Activated T-helper 2 cell treated with anti-CD3 and anti-CD28 coated beads, Interferon-gamma antibody, Interleukin-2, Interleukin-4, amounts not matched to agents 10 μg/mL and 5 μg/mL and 100 μg/mL, durations not matched to agents 14 hours and 24 hours and 36 hours (primary cell): ENCODE results near the gene ENHO. TPM values are rescaled to one million over a fixed set of nuclear protein-coding genes. Genes with fewer than 3 reads are reported as not detected.

Experiments
- DNase-seq: peaks from one replicate; pipeline ENCODE4 v3.0.0; 2021; ENCODE audit warnings: low spot score
- H3K27ac Mint-ChIP-seq: one replicate; pipeline ENCODE4 v1.8.0; 2021; ENCODE audit warnings: mixed read lengths
- H3K27me3 Mint-ChIP-seq: one replicate; pipeline ENCODE4 v1.8.0; 2021; ENCODE audit warnings: low read depth, mixed read lengths
- H3K36me3 Mint-ChIP-seq: one replicate; pipeline ENCODE4 v1.8.0; 2021; ENCODE audit warnings: low read depth, mixed read lengths
- H3K4me1 Mint-ChIP-seq: one replicate; pipeline ENCODE4 v1.8.0; 2021; ENCODE audit warnings: low read depth, mixed read lengths
- H3K4me3 Mint-ChIP-seq: one replicate; pipeline ENCODE4 v1.8.0; 2021; ENCODE audit warnings: low read depth, mild to moderate bottlenecking, moderate library complexity, mixed read lengths
- H3K9me3 Mint-ChIP-seq: one replicate; pipeline ENCODE4 v1.8.0; 2021; ENCODE audit warnings: mixed read lengths
- intact Hi-C: fragments of 100-400 bp; cut with micrococcal nuclease; formaldehyde crosslinking; loops from one replicate; pipeline ENCODE4 v1.15.1; 2023
- total RNA-seq: library from RNA; stranded (reverse); gene quantifications from 2 replicates; pipeline ENCODE4 v1.2.3, GENCODE V29; 2022

Gene ENHO
- total RNA-seq, 1 donor from 2014 or later = not detected

DNA sequence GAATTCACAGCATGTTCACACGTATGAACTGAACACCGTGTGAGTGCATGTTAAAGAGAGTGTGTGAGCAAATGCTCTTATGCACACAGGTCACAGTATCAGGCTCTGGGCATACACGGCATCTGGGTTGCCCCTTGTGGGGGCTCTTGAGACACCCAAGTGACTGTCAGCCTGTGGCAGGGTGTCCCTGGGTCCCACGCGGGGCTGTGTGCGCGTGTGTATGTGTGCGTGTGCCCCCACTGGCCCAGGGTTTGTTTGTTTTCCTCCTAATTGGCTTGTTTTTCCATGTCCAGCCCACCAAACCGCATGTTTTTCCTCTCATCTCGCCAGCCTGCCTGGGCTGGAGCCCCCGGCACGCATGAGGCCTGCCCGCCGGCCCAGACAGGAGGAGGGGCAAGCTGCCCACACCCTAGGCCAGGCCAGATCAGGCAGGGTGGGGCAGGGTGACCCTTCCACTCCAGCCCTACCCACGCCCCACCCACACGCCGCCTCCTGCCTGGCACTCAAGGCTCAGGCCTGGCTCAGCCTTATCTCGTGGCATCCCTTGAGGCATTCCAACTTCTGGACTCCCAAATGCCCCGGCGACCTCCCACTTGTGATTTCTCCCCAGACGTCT, 37.9 kb upstream of the ENHO start:
- Mint-ChIP-seq H3K27me3 (peaks cover 18% of the 10 kb centered on the region), H3K4me3 (no peak overlapping the region), H3K4me1 (no peaks in the 10 kb centered on the region), H3K36me3 (no peaks in the 10 kb centered on the region), H3K27ac (no peak overlapping the region), H3K9me3 (no peaks in the 10 kb centered on the region)
- intact Hi-C loops = no loop called here
- DNase-seq = no peak

DNA sequence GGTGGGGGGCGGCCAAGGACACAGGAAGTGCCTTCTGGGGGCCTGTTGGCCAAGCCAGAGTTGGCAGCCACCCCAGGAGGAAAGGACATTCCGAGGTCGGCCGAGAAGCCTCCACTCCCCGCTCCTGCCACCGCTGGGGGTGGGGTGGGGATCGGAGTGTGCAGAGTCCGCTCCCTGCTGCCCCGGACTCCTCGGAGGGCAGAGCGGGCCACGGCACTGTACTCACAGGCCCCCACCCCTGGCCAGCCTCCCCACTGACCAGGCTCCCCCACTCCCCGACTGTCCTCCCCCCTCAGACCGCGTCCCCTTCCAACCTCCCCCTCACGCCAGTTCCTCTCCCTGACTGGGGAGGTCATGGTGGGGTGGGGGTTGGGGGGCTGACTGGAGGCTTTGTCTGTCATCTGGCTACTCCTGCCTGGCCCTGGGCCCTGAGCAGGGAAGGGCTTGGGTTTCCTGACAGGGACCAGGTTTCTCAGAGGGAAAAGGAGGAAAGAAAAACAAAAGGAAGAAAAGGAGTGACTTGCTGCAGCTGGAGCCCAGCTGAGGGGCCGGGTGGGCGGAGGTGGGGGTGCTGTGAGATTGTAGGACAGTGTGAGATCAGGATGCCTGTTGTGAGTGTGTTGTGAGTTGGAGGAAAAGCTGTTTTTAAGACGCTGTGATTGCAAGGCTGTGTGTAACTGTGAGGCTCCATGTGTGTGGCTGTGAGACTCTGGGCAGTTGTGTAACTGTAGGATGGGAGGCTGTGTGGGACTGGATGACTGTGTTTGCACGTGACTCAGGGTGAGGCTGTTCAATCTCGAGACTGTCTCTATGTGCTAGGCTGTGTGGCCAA, 37.0 kb upstream of the ENHO start:
- Mint-ChIP-seq H3K4me1 (no peaks in the 10 kb centered on the region), H3K36me3 (no peaks in the 10 kb centered on the region), H3K27me3 (peaks cover 18% of the 10 kb centered on the region), H3K4me3 (no peak overlapping the region), H3K27ac (no peak overlapping the region), H3K9me3 (no peaks in the 10 kb centered on the region)
- no peak for DNase-seq
- intact Hi-C loops = no loop called here

DNA sequence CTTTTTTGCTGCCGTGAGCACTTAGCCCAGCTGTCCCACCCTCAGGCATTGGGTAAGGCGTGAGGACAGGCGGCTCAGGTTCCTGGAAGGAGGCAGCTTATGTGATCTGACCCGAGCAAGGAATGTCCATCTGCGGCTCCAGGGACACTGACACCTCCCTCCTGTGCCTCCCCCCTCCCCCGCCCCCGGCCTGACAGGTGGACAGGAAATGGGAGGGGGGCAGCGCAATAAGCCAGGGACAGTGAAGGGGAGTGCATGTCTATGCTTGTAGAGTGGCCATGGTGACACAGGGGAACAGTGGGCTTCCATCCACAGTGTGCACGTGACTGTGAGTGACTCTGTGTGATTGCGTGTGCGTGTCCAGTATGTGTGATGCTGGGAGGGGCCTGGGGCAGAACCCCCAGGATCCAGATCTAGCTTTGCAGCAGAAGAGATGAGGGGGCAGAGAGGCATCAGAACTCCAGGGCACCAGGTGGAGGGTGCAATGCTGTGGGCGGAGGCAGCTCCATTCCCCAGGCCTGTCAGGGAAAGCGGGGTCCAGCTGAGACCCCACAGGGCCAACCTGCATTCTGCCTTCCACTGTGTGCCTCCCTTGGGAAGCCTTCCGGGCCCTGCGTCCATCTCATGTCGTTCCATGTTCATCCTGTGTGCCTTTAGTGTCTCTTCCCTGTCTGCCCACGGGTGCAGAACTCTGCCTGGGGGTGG, 36.3 kb upstream of the ENHO start:
- Mint-ChIP-seq H3K27me3 (peaks cover 18% of the 10 kb centered on the region), H3K36me3 (no peaks in the 10 kb centered on the region), H3K4me3 (no peak overlapping the region), H3K9me3 (no peaks in the 10 kb centered on the region), H3K4me1 (no peaks in the 10 kb centered on the region), H3K27ac (no peak overlapping the region)
- DNase-seq = no peak
- intact Hi-C loops = no loop called here

DNA sequence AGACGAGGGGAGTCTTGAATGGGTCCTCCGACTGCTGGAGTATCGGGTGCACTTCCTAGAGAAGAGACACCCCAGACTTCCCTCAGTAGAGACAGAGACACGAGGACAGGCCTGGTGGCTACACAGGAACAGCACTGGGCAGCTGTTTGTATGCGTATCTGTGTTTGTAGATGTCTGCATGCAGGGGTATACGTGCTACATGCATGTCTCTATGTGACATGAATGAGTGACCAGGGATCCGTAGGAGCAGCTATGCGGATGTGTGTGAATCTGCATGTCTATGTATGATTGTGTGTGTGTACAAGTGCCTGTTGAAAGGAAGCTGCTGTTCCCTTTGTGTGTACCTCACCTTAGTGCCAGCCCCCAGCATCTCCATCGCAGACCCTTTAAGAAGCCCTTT, 35.6 kb upstream of the ENHO start:
- H3K36me3 Mint-ChIP-seq = no peaks in the 10 kb centered on the region
- H3K4me1 Mint-ChIP-seq = no peaks in the 10 kb centered on the region
- H3K4me3 Mint-ChIP-seq = no peak overlapping the region
- no peak for DNase-seq
- H3K27ac Mint-ChIP-seq = no peak overlapping the region
- peaks cover 14% of the 10 kb centered on the region for H3K27me3 Mint-ChIP-seq
- H3K9me3 Mint-ChIP-seq = no peaks in the 10 kb centered on the region
- intact Hi-C loops = no loop called here

GRCh38 chr9:34557426-34558321, 34.9 kb upstream of the ENHO start:
- peaks cover 14% of the 10 kb centered on the region for H3K27me3 Mint-ChIP-seq

DNA sequence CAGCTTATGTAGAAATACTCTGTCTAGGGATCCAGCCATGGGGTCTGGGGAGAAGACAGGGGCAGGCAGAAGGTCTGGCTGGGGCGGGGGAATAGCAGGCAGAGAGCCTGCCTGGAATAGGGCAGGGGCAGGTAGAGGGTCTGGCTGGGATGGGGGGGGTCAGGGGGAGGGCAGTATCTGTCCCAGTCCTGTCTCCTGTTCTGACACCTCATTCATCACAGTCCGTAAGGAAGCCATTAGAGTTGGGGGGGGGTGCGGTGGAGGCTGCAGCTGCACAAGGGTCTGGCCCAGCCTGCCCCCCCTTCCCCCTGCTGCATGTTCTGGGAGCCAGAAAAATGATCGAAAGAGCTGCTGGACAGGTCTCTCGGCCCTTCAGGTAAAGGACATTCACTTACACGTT, 34.2 kb upstream of the ENHO start:
- no peak overlapping the region for H3K27ac Mint-ChIP-seq
- H3K9me3 Mint-ChIP-seq = no peaks in the 10 kb centered on the region
- intact Hi-C loops = no loop called here
- H3K4me3 Mint-ChIP-seq = no peak overlapping the region
- H3K36me3 Mint-ChIP-seq = no peaks in the 10 kb centered on the region
- DNase-seq = no peak
- H3K4me1 Mint-ChIP-seq = no peaks in the 10 kb centered on the region
- H3K27me3 Mint-ChIP-seq = peaks cover 14% of the 10 kb centered on the region

More at GRCh38 chr9:34557426-34558321, 34.9 kb upstream of the ENHO start:
- Mint-ChIP-seq H3K4me3 (no peak overlapping the region), H3K4me1 (no peaks in the 10 kb centered on the region), H3K36me3 (no peaks in the 10 kb centered on the region), H3K9me3 (no peaks in the 10 kb centered on the region), H3K27ac (no peak overlapping the region)
- intact Hi-C loops = no loop called here
- no peak for DNase-seq

- Mint-ChIP-seq H3K4me1 (no peaks in the 10 kb centered on the region), H3K27ac (no peak overlapping the region), H3K4me3 (no peak overlapping the region), H3K36me3 (no peaks in the 10 kb centered on the region), H3K27me3 (peaks cover 13% of the 10 kb centered on the region), H3K9me3 (no peaks in the 10 kb centered on the region)
- DNase-seq = no peak
- intact Hi-C loops = no loop called here
These were observed 33.2 kb upstream of the ENHO start for GRCh38 chr9:34555936-34556525.

DNA sequence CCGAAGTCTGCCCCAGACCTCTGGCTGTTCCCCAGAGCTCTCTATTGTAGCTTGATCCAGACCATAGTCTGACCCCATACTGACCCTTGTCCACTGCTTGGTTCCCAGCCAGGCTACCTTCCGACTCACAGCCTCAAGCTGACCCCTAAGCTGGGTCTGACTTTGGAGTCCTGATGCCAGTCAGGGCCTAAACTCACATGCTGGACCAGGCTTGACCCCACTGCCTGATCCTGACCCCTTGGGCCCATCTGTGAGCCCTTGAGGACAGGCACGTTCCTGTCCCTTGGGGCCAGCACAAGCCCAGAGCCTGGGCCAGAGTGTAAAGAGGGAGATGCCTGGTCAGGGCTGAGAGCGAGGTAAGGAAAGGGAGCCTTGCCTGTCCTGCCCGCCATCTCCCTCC, 32.7 kb upstream of the ENHO start:
- Mint-ChIP-seq H3K4me1 (no peaks in the 10 kb centered on the region), H3K27me3 (peaks cover 12% of the 10 kb centered on the region), H3K27ac (no peak overlapping the region), H3K36me3 (no peaks in the 10 kb centered on the region), H3K4me3 (no peak overlapping the region), H3K9me3 (no peaks in the 10 kb centered on the region)
- DNase-seq = no peak
- intact Hi-C loops = no loop called here

DNA sequence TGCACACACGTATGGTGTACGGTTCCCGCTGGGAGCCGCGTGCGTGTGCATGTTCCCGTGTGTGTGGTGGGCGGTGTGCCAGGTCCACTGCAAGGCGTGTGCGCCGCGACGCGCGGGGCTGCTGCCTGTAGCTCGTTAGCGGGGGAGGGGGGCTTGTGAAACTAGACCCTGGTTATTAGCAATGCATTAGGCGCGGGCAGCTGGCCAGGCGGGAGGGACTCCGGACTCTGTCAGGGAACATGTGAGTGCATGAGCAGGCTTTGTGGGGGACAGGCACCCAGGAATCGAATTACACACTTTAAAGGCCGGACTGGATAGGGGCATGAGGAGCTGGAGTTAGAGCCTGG, 32.2 kb upstream of the ENHO start:
- Mint-ChIP-seq H3K27me3 (peaks cover 9% of the 10 kb centered on the region), H3K27ac (no peak overlapping the region), H3K9me3 (no peaks in the 10 kb centered on the region), H3K36me3 (no peaks in the 10 kb centered on the region), H3K4me3 (no peak overlapping the region), H3K4me1 (no peaks in the 10 kb centered on the region)
- intact Hi-C loops = no loop called here
- DNase-seq = no peak

DNA sequence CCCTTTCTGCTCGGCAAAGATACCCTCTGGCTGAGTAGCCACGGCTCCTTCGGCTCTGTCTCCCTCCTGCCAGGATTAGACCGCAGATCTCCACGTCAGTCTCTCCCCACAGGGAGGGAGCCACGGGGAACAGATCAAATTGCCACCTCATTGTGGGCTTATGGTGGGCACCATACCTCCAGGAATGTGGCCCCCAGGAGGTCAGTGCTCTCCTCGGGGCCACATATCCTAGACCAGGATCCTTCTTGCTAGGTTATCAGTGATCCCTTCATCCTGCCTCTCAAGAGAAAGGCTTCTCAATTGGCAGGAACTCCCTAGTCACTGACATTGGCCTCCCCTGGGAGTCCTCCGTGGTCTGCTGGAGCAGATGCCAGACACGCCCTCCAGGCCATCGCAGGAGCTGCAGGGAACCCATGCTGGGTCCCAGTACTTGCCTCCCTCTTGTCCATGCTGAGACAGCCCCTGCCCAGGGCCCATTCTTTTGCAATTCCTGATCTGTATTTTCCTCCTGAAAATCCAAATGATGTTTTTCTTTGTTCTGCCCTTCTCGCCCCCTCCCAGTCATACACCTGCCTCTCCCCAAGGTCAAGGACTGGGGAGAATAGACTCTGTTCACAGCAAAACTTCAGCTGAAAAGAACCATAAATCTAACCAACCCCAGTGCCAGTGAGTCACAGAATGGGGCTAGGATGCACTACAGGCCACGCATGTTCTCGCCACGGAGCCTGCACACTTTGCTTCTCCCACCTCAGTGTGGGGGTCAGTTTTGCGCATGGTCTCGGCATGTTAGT, 31.6 kb upstream of the ENHO start:
- Mint-ChIP-seq H3K9me3 (no peaks in the 10 kb centered on the region), H3K4me3 (no peak overlapping the region), H3K36me3 (no peaks in the 10 kb centered on the region), H3K27me3 (peaks cover 7% of the 10 kb centered on the region), H3K27ac (no peak overlapping the region), H3K4me1 (no peaks in the 10 kb centered on the region)
- intact Hi-C loops = no loop called here
- DNase-seq = no peak

DNA sequence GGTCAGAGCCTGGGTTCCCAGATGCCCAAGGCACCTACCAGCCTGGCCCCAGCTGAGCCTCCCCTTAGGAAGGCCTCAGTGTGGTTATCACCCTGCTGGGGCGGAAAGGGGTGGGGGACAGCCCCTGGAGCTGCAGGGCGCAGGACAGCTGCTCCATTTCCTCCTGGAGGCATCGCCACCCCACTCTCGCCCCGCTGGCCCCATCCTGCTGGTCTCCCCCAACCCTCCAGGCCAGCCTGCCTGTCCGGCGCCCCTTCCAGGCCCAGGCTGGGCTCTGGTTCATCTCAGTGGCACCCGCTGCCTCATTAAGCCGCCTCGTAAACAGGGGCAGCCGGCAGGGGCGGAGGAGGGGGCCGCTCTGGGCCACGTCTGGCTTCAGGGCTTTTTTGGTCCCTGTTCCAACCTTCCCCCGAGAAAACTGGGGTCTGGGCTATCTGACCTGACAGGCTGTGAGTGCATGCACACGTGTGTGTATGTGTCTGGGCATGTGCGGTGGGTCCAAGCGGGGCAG, 30.8 kb upstream of the ENHO start:
- Mint-ChIP-seq H3K4me1 (no peaks in the 10 kb centered on the region), H3K9me3 (no peaks in the 10 kb centered on the region), H3K27ac (no peak overlapping the region), H3K4me3 (no peak overlapping the region), H3K27me3 (peaks cover 5% of the 10 kb centered on the region), H3K36me3 (no peaks in the 10 kb centered on the region)
- intact Hi-C loops = no loop called here
- no peak for DNase-seq
